ENCODE results near the gene LYL1. TPM values are rescaled to one million over a fixed set of nuclear protein-coding genes. Genes with fewer than 3 reads are reported as not detected.

The LYL1 gene
- total and polyA plus RNA-seq, 12 donors: 0.38 to 22.5 (median 9.2) TPM

DNA sequence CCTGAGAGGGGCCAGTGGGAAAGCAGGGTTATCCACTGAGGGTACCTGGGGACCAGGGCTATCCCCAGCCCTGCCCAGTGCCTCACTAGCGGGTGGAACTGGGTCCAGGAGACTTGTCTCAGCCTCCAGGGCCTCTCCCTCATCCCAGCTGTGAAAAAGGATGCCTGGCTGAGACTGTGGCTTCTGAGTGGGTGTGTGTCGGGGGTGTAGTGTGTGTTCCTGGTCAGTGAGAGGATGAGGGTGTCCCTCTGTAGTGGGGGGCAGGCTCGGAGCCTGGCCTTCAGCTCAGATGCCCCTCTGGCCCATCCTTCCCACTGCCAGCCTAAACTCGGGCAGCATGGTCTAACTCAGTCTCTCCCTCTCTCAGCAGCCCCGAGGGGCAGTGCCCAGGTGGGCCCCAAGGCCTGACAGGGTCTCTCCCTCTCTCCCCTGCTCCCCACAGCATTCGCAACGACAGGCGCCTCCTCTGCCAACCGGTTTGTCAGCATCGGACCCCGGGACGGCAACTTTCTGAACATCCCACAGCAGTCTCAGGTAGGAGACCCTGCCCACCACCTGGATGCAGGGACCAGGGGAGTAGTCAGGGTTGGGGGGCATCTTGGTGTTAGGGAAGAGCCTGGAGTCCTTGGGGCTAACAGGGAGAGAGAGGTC lies 12.7 kb downstream of the LYL1 start:
- intact Hi-C loops (cut with DNase I): loop anchor here in 1 of 2 donors (5.0 kb wide), 1 partner anchor 108 kb away; no protein-coding TSS in a partner anchor
- no peaks in the 10 kb centered on the region for H3K27me3 ChIP-seq
- no peak overlapping the region for H3K4me3 ChIP-seq
- TF ChIP-seq POLR2A (IDR thresholded peaks at IDR 0.05): no peak
- TF ChIP-seq, protein P1, sequence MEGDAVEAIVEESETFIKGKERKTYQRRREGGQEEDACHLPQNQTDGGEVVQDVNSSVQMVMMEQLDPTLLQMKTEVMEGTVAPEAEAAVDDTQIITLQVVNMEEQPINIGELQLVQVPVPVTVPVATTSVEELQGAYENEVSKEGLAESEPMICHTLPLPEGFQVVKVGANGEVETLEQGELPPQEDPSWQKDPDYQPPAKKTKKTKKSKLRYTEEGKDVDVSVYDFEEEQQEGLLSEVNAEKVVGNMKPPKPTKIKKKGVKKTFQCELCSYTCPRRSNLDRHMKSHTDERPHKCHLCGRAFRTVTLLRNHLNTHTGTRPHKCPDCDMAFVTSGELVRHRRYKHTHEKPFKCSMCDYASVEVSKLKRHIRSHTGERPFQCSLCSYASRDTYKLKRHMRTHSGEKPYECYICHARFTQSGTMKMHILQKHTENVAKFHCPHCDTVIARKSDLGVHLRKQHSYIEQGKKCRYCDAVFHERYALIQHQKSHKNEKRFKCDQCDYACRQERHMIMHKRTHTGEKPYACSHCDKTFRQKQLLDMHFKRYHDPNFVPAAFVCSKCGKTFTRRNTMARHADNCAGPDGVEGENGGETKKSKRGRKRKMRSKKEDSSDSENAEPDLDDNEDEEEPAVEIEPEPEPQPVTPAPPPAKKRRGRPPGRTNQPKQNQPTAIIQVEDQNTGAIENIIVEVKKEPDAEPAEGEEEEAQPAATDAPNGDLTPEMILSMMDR (IDR thresholded peaks at IDR 0.05): no peak
- WGBS, 4 donors: 90 to 100% (median 93%) methylated on average over 9 to 12 of the region's 12 CpGs
- no peak for DNase-seq
- peaks cover 0 to 4% of the 10 kb centered on the region in 2 donors for H3K4me1 ChIP-seq (replicated peaks in 1 of 2)
- H3K9me3 ChIP-seq (replicated peaks in 1 of 3): no peaks in the 10 kb centered on the region
- H3K27ac ChIP-seq: peak overlapping the region in 2 of 5 donors; percentile 12 to 17
- no peaks in the 10 kb centered on the region for H3K36me3 ChIP-seq (replicated peaks in 1 of 2)

DNA sequence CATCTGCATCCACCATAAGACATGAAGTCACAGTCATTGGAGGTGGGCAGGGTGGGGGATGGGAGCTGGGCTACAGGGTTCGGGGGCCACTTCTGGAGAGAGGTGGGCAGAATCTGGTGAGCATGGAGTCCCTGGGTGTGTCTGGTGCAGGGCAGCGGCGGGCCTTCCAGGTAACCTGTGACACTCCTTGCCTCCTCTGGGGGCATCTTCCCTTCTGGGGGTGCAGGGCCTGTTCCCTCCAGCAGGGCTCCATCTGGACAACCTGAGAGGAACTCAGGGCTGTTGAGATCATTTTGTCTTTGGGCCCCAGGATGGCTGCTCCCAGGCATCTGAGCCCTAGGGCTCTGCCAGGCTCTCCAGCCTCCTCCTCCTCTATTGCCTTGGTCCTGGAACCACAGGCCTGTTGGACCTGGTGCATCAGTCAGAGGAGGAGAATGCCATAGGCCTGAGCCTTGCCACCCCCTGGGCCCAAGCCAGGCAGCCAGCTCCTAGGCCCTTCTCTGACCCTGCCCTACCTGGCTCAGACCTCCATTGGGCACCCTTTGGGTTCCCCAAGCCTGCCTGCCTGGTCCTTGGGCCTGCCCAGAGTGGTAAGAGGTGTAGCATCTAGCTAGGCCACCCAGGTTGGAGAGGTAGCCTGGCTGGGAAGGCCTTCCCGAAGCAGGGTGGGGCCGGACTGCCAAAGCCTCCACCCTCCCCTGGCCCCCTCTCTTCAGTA lies 13.4 kb downstream of the LYL1 start:
- H3K36me3 ChIP-seq (replicated peaks in 1 of 2): no peaks in the 10 kb centered on the region
- no peak overlapping the region for H3K4me3 ChIP-seq
- intact Hi-C loops (cut with DNase I): no loop called here
- 88 to 94% (median 89%) methylated on average over 3 to 5 of the region's 5 CpGs for WGBS, 4 donors
- peaks cover 0 to 4% of the 10 kb centered on the region in 2 donors for H3K4me1 ChIP-seq (replicated peaks in 1 of 2)
- peak overlapping the region in 1 of 5 donors; percentile 12 for H3K27ac ChIP-seq
- TF ChIP-seq, protein P1 (IDR thresholded peaks at IDR 0.05): peak in 1 of 6 experiments; percentile 20
- TF ChIP-seq POLR2A (IDR thresholded peaks at IDR 0.05): no peak
- no peaks in the 10 kb centered on the region for H3K9me3 ChIP-seq (replicated peaks in 1 of 3)
- H3K27me3 ChIP-seq: no peaks in the 10 kb centered on the region
- no peak for DNase-seq

DNA sequence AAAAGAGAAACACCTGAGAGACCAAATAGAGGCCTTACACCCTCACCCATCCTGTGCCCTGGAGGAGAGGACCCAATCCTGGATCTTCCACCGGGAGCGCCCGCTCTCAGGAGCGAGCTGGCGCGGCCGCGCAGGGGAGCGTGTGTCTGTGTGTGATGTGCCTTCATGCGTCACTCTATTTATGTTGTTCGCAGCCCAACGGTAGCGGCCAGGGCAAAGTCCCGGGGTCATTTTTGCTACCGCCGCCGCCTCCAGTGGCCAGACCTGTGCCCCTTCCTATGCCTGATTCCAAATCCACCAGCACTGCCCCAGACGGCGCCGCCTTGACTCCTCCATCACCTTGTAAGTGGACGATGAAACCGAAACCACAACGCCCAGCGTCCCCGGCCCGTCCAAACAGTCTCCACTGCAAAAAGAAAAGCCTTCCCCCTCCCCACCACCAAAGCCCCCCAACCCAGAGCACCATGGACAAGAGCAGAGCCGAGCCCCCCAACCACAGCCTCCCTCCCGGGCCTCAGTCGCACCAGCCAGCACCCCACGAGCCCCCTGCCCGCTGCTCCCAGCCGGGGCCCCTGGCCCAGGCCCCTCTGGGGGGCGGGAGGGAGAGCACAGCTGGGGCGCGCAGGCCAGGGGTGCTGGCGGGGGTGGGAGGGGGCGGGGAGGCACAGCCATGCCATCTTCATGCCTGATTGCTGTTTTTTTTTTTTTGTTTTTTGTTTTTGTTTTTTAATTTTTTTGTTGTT lies 14.7 kb downstream of the LYL1 start:
- DNase-seq: no peak

More for the DNA sequence above, 14.7 kb downstream of the LYL1 start:
- Histone ChIP-seq H3K4me3 (no peak overlapping the region), H3K27me3 (no peaks in the 10 kb centered on the region), H3K9me3 (replicated peaks in 1 of 3) (no peaks in the 10 kb centered on the region), H3K4me1 (replicated peaks in 1 of 2) (peaks cover 0 to 4% of the 10 kb centered on the region in 2 donors), H3K36me3 (replicated peaks in 1 of 2) (no peaks in the 10 kb centered on the region), H3K27ac (no peak overlapping the region)
- TF ChIP-seq, protein P1 (IDR thresholded peaks at IDR 0.05): no peak
- TF ChIP-seq POLR2A (IDR thresholded peaks at IDR 0.05): no peak
- WGBS, 4 donors: 74 to 94% (median 79%) methylated on average over 23 to 37 of the region's 37 CpGs
- intact Hi-C loops (cut with DNase I): no loop called here

All from adrenal gland (tissue), 12 donors.